GM19467 (cell line): ENCODE measurements around the gene VSIG10L2.

Experiments used
- ATAC-seq: cut with Tn5 transposase; IDR thresholded peaks from one replicate; pipeline ENCODE4 v1.9.1; 2021; ENCODE audit warnings: mild to moderate bottlenecking, moderate library complexity; ENCODE audit not compliant: unreplicated experiment

The VSIG10L2 gene

DNA sequence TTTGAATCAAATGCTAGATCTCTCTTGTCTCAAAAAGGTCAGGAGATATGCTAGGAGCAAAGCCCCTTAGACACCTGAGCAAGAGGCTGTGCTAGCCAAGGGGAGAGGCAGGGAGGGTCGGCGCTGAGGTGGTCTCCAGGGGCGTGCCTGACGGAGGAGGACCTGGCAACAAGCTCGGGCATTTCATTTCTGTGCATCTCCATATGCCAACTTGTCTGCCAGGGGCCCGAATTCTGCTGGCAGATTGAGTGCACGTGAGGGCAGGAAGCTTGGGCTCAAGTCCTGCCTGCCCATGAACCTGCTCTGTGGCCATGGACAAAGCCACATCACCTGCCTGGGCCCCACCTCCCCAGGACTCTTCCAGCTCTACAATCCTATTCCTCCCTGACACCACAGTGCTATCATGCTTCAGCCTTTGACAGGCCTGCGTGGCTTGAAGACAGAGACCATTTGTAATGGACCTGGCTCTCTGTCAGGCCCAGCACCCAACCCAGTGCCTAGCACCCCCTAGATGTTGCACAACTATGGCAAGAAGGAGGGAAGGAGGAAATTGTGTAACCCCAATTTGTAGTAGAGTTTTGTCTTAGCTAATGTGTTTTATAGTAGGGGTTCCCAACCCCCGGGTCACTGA, 16.3 kb upstream of the VSIG10L2 start:
- no peak for ATAC-seq

DNA sequence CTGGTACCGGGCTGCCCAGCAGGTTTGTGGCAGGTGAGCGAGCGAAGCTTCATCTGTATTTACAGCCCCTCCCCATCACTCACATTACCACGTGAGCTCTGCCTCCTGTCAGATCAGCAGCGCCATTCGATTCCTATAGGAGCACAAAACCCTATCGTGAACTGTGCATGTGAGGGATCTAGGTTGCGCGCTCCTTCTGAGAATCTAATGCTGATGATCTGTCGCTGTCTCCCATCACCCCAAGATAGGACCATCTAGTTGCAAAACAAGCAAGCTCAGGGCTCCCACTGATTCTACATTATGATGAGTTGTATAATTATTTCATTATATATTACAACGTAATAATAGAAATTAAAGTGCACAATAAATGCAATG, 15.8 kb upstream of the VSIG10L2 start:
- no peak for ATAC-seq

DNA sequence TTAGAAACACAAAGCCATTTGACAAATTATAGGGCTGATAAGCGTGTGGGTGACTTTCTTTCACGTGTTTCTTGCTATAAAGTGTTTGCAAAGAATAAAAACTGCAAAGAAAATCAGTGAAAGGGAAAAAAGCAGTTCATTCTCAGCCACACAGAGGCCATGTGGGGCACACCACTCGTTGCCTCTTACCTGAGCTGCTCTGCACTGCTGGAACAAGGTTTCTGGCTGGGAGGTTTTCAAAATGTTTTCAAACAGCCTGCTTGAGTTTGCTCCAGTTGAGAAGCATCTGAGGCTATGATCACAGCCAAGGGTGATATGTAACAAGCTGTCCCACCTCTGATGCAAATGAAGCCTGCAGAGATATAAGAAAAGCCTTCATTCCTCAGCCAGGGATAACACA, 14.7 kb upstream of the VSIG10L2 start:
- ATAC-seq = no peak

DNA sequence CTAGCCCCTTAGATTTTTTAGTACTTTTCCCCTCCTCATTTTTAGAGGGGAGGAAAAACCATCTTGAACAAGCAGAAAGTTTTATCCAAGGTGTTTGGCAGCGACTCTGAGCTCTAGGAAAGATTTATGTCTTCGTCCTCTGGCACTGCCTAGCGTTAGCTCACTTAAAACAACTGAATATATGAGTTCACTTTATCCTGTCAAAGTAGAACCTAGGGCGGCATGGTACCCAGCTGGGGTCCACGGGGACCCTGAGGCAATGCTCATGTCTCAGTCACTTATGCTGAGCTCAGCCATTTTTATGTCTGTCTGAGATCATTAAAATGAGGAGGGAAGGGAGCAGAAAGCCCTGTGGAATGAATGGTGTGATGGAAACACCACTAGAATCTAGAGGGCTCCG, 14.2 kb upstream of the VSIG10L2 start:
- no peak for ATAC-seq

- ATAC-seq = no peak
Measured at GRCh38 chr11:125932301-125932700, 13.5 kb upstream of the VSIG10L2 start.

DNA sequence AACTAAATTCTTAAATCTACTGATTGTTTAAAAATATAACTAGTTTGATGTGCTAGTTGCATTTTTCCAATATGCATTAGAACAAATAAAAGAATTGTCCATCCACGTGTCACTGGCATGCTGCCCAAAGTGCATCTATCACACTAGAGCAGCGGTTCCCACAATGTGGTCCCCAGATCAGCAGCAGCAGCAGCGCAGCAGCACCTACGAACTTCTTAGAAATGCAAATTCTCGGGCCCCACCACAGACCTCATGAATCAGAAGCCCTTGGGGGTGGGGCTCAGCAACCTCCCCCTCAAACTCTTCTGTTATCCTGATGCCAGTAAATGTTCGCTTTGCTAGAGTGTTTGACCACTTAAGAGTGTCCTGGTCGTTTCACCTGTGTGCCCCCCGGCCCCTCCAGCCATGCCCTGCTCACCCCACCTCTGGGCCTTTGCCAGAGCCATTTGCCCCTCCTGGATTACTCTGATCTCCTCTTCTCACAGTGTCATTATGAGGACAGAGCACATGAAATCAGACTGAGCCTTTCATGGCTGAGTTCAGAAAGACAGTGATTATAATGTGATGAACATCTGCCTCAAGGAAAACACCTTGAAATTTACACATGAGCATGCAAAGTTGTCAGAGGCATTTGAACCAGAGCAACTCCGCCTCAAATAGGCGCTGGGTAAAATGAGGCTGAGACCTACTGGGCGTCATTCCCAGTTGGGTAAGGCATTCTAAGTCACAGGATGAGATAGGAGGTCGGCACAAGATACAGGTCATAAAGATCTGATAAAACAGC, 12.6 kb upstream of the VSIG10L2 start:
- ATAC-seq = no peak

DNA sequence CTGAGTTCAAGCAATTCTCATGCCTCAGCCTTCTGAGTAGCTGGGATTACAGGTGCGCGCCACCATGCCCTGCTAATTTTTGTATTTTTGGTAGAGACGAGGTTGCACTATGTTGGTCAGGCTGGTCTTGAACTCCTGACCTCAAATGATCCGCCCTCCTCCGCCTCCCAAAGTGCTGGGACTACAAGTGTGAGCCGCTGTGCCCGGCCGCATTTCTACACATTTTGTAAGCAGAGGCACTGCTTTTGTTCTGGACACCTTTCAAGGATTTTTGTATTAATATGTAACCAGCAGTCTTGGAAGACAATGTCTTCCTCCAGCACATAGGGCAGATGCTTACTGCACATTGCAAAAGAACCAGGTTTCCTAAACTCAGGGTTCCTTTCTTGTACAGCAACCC, 11.4 kb upstream of the VSIG10L2 start:
- ATAC-seq = no peak

DNA sequence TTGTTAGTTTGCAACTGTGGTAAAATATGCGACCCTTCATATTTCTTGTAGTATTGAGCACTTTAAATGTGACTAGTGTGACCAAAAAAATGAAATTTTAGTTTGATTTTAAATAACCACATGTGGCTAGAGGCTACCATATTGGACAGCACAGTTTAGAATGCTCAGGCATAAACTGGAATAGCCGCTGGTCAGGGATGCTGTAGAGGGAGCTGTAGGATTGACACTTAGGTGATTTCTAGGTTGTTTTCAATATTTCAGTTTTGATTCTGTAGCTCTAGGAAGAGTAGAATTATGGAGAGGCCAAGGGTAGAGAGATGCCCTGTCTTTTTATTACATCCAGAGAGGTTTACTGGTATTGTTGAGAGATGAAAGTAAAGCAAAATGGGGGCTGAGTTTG, 10.8 kb upstream of the VSIG10L2 start:
- no peak for ATAC-seq

DNA sequence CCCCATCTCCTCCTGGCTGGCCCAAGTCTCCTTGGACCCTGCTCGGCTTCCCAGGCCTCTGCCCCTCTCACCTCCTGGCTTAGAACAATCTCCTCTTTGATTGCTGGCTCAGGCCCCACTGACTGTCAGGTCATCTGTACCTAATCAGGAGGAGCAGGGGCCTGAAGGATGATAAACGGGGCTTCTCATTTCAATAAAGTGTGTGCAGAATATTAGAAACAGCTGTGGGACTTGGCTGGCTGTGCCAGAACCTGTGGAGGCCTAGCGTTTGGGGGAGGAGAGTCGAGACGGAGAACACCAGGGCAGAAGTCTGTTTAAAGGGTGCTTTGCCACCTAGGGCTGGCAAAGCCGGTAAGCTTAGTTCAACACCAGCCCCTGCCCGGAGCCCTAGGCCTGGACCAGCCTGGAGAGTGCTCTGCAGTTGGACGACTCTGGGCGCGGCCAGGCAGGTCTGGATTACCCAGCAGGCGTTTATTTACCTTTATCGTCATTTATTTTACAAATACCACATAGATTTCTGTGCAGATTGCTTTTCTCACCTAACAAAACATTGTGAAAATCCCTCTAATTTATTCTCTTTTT, 10.1 kb upstream of the VSIG10L2 start:
- ATAC-seq = no peak

DNA sequence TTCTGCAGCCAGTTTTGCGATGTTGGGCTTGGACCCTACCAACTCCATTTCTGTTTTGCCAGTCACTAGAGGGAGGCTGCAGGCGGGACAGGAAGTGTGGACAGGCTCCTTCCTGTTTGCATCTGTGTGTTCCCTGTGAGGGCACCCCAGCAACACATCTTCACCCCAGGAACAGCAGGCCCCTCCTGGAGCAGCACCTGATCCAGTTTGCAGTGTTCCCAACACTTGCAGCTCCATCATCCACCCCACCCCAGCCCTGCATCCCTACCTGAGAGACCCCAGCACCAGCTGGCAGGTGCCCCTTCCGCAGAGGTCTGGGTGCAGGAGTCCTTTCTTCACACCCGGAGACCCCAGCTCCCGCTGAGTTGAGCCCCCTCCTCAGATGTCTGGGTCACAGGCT, 7.4 kb upstream of the VSIG10L2 start:
- ATAC-seq = no peak

DNA sequence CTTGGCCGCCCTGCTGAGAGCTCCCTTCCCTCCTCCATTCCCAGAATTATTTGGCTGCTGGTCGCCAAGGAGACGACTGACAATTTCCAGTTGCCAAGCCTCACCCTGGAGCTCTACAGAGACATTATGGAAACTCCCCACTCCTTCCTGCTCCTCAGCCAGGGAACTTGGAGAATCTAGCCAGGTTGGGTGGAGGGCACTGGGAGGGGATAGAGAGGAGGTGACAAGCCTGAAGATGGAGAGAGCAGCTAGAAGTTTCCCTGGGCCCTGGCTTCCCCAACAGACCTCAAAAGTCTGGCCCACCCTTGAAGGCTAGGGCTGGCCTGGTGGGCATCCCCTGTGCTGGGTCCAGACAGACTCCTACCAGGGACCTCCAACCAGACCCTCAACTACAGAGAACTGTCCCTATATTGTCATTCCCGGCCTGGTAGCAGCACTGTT, 6.7 kb upstream of the VSIG10L2 start:
- ATAC-seq = no peak

GRCh38 chr11:125940145-125940544, 5.7 kb upstream of the VSIG10L2 start:
- no peak for ATAC-seq

- ATAC-seq = no peak
Measured at GRCh38 chr11:125941267-125941618, 4.6 kb upstream of the VSIG10L2 start.

DNA sequence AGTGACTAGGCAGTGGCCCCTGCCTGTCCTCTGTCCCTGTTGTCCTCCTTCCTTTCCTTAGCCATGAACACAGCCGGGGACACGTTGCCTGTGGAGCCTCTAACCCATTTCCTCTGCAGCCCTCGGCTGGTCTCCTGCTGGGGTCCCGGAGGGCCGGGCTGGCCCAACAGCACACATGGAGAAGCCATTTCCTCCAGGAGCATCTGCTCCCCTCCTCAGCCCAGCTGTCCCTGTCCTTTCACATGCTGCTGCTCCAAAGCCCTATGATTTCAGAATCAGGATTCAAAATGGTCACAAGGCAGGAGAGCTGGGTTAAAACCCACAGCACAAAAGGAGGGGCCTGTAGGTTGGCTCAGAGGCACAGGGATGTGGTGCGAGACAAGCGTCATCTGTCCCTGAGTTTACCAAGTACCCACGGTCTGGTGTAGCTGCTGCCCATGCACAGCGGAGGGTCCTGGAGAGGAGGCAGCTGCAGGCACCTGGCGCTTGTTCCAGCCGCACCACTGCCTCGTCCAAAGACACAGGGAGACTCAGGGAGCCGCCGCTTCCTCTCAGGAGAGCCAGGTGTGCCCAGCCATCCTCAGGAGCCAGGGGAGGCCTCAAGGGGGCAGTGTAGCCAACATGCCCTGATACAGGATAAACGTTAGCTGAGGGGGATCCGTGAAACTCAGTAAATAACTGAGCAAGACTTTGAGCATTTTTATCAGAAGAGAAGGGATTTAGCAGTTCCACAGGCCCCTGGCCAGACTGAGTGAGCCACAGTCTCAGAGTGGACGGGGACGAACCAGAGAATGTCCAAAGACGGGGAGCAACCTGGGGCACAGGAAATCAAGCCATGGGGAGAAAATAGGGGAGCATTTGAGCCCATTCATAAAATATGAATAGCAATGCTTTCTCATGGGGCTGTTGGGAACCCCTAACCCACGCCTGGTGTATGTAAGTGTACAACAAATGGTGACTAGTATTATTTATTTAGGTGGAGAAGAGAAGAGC, 3.9 kb upstream of the VSIG10L2 start:
- no peak for ATAC-seq

- no peak for ATAC-seq
Measured at GRCh38 chr11:125942771-125943428, 2.9 kb upstream of the VSIG10L2 start.

DNA sequence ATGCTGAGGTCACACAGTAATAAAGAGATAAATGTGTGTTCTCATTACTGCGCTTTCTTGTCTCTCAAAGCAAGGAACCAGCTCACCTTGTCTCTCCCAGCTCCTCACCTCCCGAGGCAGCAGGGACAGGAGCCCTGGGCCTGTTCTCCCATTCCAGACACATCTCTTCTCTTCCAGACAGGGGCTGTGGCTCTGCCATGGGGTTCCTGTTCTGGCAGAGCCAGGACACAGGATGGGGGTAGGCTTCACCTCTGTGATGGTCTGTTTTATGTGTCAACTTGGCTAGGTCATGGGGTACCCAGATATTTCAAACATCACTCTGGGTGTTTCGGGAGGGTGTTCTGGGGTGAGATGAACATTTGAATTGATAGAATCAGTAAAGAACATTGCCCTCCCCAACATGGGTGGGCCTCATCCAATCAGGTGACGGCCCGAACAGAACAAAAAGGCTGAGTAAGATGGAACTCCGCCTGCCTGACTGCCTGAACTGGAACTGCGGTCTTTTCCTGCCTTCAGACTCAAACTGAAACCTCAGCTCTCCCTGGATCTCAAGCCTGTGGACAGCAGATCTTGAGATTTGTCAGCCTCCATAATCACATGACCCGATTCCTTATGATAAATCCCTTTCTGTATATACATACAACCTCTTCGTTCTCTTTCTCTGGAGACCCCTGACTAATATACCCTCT, 2.0 kb upstream of the VSIG10L2 start:
- ATAC-seq = no peak

GRCh38 chr11:125944350-125945010, 1.4 kb upstream of the VSIG10L2 start:
- no peak for ATAC-seq

DNA sequence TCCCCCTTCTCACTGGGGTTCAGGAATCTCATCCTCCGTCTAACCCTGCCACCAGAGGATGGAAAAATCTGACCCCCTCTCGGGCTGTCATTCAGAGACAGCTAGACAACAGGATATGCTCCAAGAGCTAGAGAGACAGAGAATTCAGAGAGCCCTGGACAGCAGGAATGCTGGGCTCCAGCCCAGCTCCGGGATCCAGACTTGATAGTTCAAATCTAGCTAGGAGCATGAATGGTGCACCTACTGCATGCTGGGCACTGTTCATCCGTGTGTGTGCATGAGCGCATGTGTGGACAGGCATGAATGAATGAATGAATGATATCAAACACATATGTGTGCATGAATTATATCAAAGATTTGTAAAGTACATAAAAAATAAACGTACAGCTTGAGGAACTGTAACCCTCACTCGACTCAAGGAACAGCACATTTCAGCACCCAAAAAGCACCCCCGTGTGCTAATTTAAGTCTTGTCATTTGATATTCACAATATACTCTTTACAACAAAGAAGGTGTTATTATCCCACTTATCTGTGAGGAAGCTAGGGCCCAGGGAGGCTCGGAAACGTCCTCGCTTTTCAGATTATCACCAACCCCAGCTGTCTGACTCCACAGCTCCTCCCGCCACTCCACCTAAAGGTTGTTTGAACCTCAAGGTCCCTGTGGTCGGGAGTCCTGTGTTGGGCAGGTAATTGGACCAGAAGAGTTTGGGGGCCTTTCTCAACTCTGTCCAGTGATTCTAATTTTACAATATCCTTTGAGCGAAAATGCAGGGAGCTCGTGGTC, 640 bp upstream of the VSIG10L2 start:
- no peak for ATAC-seq
